ENCODE measurements around the gene GLRX5. TPM values are rescaled to one million over a fixed set of nuclear protein-coding genes. Genes with fewer than 3 reads are reported as not detected.
A peak's percentile ranks its signal among the peaks of the same experiment; 100 is the strongest.

The GLRX5 gene
- total RNA-seq, 1 donor from 2014 or later, result 39.4 TPM

DNA sequence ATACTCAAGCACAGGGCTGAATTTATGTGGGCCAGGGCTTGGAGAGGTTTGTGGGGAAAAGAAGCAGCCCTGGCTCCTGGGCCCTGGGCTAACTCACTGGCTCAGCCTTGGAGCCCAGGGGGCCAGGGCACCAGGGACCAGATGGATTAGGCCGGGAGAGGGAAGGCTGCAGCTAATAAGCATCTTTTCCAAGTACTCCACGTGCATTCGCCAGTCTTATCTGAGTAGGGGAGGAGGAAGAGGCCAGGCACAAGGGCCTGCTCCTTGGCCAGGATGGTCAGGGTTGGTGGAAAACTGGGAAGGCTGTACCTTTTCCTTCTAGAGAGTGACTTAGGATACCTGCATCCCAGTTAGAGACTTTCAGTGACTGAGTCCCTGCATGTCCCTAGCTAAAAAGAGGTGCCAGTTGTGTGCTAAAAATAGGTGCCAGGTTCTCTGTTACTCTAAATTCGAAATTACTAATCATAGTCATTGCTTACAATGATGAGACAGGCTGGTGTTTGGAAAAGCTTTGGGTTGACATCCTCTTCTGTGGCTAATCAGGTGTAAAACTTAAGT, 1.3 kb downstream of the GLRX5 start:
- Mint-ChIP-seq H3K4me1 (ENCODE audit: low read depth) (peaks cover 44% of the 10 kb centered on the region), H3K27me3 (ENCODE audit: low read depth) (no peaks in the 10 kb centered on the region), H3K27ac (peak overlapping the region; percentile 89), H3K4me3 (ENCODE audit: low read depth) (peak overlapping the region; percentile 98), H3K36me3 (ENCODE audit: low read depth) (peaks cover 33% of the 10 kb centered on the region), H3K9me3 (no peaks in the 10 kb centered on the region)
- no peak for DNase-seq (ENCODE audit: low spot score)
- intact Hi-C loops (cut with micrococcal nuclease), result no loop called here

DNA sequence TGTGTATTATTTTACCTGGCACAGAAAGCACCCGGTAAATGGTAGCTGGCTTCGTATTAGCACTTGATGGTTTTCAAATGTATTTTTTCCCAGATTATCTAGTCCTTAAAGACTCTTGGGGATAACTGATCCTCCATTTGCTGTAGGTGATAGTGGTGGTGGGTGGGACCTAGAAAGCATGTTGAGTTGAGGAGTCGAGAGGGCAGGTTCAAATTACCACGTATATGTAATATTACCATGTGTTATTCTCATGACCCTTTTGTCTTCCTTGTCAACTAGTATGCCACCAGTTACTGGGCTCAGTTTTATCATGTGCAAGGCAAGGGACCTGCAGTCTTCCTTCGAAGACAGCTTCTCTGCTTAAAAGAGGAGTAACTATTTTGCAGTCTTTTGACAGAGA, 1.8 kb downstream of the GLRX5 start:
- no peaks in the 10 kb centered on the region for H3K27me3 Mint-ChIP-seq (ENCODE audit: low read depth)
- H3K4me3 Mint-ChIP-seq (ENCODE audit: low read depth), result no peak overlapping the region
- no peaks in the 10 kb centered on the region for H3K9me3 Mint-ChIP-seq
- intact Hi-C loops (cut with micrococcal nuclease), result no loop called here
- peaks cover 28% of the 10 kb centered on the region for H3K36me3 Mint-ChIP-seq (ENCODE audit: low read depth)
- H3K27ac Mint-ChIP-seq, result no peak overlapping the region
- peaks cover 42% of the 10 kb centered on the region for H3K4me1 Mint-ChIP-seq (ENCODE audit: low read depth)
- DNase-seq (ENCODE audit: low spot score), result no peak

DNA sequence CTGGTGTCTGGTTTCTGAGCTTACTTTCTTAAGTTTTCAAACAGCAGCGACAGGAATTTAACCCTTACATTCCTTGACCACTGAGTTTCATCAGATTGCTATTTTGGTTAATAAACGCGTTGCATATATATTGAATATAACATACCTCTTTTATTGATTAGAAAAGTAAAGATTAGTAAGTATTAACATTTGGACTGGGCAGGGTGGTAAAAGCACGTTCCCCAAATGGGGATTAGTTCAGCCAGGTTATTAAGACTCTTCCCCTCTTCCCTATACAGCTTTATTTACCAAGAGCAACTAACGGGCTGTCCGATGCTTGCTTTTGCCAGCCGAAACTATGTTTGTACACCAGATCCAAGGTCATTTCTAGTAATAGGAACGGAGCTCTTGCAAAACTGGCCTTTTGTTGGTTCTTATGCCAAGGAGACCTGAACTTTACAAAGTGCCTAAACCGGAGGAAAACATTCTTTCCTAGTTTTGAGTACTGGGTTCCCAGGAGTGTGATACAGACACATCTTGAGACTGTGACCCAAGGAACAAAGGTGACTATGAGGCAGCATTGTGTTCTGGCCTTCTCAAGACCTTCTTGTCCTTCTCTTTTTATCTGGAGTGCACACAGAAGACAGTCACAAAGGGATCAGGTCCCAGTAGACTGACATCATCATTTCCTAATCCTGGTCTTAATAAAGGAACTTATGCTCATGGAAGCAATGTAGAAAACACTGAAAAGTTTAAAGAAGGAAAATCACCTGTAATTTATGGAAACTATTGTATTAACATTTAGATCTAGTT, 2.6 kb downstream of the GLRX5 start:
- no peak for DNase-seq (ENCODE audit: low spot score)
- Mint-ChIP-seq H3K4me3 (ENCODE audit: low read depth) (peak overlapping the region; percentile 52), H3K4me1 (ENCODE audit: low read depth) (peaks cover 35% of the 10 kb centered on the region), H3K36me3 (ENCODE audit: low read depth) (peaks cover 20% of the 10 kb centered on the region), H3K27ac (no peak overlapping the region), H3K9me3 (no peaks in the 10 kb centered on the region), H3K27me3 (ENCODE audit: low read depth) (no peaks in the 10 kb centered on the region)
- intact Hi-C loops (cut with micrococcal nuclease), result no loop called here

DNA sequence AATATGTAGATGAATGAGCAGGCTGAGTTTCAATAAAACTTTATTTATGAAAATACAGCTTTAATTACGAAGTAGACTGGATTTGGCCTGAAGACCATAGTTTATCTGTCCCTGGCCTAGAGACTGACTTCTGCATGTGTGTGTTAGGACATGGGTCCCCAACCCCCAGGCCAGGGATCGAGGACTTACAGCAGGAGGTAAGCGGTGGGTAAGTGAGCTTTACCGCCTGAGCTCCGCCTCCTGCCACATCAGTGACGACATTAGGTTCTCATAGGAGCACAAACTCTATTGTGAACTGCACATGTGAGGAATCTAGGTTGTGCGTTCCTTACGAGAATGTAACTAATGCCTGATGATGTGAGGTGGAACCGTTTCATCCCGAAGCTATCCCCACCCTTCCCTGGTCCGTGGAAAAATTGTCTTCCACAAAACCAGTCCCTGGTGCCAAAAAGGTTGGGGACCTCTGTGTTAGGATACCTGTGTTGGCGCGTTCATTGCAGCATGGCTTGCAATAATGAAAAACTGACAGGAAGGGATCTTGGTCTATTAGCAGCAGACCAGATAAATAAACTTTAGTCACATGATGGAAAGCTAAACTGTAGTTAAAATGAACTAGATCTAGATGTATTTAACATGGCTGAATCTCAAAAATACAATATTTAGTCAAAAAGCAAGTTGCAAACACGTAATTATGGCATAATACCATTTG, 4.1 kb downstream of the GLRX5 start:
- H3K27ac Mint-ChIP-seq, result no peak overlapping the region
- no peak for DNase-seq (ENCODE audit: low spot score)
- no peaks in the 10 kb centered on the region for H3K27me3 Mint-ChIP-seq (ENCODE audit: low read depth)
- H3K4me3 Mint-ChIP-seq (ENCODE audit: low read depth), result no peak overlapping the region
- peaks cover 6% of the 10 kb centered on the region for H3K36me3 Mint-ChIP-seq (ENCODE audit: low read depth)
- H3K9me3 Mint-ChIP-seq, result no peaks in the 10 kb centered on the region
- intact Hi-C loops (cut with micrococcal nuclease), result no loop called here
- H3K4me1 Mint-ChIP-seq (ENCODE audit: low read depth), result peaks cover 30% of the 10 kb centered on the region

DNA sequence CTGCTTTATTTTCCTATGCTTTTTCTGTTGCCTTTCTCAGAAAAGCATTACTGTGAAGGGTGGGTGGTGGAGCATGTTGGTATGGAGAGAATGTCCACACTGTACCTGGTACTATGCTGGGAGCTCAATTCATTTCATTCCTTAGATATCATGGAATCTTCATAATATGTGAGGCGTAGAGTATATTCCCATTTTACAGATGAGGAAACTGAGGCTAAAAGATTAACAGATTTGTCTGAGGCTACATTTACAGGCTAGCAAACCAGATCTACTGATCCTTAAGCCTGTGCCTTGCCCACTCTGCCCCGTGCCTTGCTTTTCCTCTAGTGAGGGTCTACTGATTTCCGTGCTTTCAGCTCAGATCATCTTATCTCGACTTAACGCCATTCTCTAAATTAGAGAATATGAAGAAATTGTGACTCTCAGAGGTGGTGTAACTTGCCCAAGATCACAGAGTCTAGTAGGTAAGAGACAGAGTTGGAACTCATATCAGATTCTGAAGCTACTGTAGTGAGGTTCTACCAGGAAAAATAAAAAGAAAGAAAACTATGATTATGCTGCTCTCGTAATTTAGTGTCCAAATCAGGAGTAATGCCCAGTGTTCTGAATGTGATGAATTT, 5.5 kb downstream of the GLRX5 start:
- intact Hi-C loops (cut with micrococcal nuclease), result no loop called here
- peaks cover 10% of the 10 kb centered on the region for H3K36me3 Mint-ChIP-seq (ENCODE audit: low read depth)
- H3K9me3 Mint-ChIP-seq, result no peaks in the 10 kb centered on the region
- no peaks in the 10 kb centered on the region for H3K27me3 Mint-ChIP-seq (ENCODE audit: low read depth)
- peaks cover 33% of the 10 kb centered on the region for H3K4me1 Mint-ChIP-seq (ENCODE audit: low read depth)
- no peak overlapping the region for H3K4me3 Mint-ChIP-seq (ENCODE audit: low read depth)
- no peak for DNase-seq (ENCODE audit: low spot score)
- no peak overlapping the region for H3K27ac Mint-ChIP-seq

DNA sequence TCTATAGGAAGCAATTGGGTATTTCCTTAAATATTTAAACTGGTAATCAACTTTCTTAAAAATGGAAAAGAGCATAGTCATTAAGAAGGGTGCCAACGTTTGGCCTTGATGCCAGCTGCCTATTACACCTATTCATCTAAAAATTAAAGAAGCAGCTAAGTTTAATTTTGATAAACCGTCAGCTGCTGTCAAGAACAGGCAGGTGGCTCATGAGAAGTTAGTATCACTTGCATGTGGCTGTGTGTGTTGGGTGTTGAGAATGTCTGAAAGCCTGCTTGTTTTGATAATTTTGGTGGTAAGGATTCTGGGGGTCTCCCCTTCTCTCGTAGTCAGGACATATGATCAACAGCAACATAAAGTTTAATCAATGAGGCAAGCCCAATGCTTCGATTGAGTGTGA, 6.5 kb downstream of the GLRX5 start:
- no peaks in the 10 kb centered on the region for H3K27me3 Mint-ChIP-seq (ENCODE audit: low read depth)
- no peak for DNase-seq (ENCODE audit: low spot score)
- peaks cover 29% of the 10 kb centered on the region for H3K4me1 Mint-ChIP-seq (ENCODE audit: low read depth)
- intact Hi-C loops (cut with micrococcal nuclease), result no loop called here
- H3K36me3 Mint-ChIP-seq (ENCODE audit: low read depth), result peaks cover 12% of the 10 kb centered on the region
- H3K4me3 Mint-ChIP-seq (ENCODE audit: low read depth), result no peak overlapping the region
- no peaks in the 10 kb centered on the region for H3K9me3 Mint-ChIP-seq
- no peak overlapping the region for H3K27ac Mint-ChIP-seq

DNA sequence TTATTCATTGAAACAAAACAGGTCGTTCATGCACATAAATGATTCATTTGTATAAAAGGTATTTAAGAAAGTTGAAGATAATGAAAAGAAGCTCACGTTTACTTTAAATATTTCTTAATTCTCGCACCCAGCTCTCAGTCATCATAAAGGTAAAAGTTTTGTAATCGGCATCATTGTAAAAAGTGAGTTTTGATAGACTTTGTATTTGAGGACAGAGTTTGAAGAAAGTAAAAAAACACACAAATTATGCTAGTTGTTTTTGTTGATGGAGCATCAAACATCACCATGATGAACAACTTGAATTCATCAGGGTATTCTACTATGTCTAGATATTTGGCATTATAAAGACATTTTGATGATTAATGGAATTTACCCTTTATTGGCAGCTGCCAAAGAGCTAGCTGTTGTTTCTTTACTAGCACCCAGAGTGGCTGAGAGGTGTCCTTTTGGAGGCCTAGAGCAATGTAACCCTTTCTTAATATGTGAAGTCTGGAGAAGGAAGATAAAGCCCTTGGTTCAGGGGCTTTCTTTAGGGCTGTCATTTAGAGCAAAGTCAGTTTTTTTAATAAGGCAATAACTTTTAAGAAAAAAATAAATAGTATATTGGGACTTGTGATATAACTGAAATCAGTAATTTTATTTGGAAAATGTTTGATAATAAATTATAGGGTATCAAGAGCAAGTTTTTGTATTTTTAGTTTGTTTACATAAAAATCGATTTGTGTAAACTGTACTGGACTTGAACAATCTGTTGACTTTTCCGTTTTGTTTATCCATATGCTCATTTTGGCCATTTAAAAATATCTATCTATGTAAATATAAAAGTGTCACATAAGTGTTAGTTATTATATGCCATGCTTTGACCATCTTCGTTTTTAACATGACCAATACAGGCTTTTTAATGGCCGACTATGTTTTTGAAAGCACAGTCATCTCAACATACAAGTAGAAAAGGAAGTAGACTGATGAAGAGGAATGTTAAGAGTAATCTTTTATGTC, 7.4 kb downstream of the GLRX5 start:
- Mint-ChIP-seq H3K9me3 (no peaks in the 10 kb centered on the region), H3K36me3 (ENCODE audit: low read depth) (peaks cover 12% of the 10 kb centered on the region), H3K4me1 (ENCODE audit: low read depth) (peaks cover 24% of the 10 kb centered on the region), H3K27me3 (ENCODE audit: low read depth) (no peaks in the 10 kb centered on the region), H3K27ac (no peak overlapping the region), H3K4me3 (ENCODE audit: low read depth) (no peak overlapping the region)
- DNase-seq (ENCODE audit: low spot score), result no peak
- intact Hi-C loops (cut with micrococcal nuclease), result no loop called here

DNA sequence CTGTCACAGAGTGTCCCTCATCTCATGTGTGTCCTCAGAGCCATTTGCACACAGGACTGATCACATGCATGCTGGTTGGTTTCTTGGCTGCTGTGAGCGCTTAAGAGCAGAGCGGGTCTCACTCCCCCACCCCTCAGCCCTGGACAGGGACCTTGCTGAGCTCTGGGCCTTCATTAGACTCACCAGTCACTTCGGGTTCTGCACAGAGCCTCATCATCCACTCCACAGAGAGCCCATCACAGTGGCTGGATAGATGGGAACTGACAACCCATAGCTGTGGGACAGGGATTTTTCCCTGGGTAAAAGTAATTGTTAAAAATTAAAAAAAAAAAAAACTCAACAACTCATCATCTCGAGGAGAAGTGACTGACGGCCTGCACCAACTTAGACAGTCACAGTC, 8.2 kb downstream of the GLRX5 start:
- DNase-seq (ENCODE audit: low spot score), result no peak
- peaks cover 19% of the 10 kb centered on the region for H3K4me1 Mint-ChIP-seq (ENCODE audit: low read depth)
- H3K4me3 Mint-ChIP-seq (ENCODE audit: low read depth), result no peak overlapping the region
- intact Hi-C loops (cut with micrococcal nuclease), result no loop called here
- H3K27ac Mint-ChIP-seq, result no peak overlapping the region
- no peaks in the 10 kb centered on the region for H3K9me3 Mint-ChIP-seq
- H3K27me3 Mint-ChIP-seq (ENCODE audit: low read depth), result no peaks in the 10 kb centered on the region
- H3K36me3 Mint-ChIP-seq (ENCODE audit: low read depth), result peaks cover 12% of the 10 kb centered on the region

DNA sequence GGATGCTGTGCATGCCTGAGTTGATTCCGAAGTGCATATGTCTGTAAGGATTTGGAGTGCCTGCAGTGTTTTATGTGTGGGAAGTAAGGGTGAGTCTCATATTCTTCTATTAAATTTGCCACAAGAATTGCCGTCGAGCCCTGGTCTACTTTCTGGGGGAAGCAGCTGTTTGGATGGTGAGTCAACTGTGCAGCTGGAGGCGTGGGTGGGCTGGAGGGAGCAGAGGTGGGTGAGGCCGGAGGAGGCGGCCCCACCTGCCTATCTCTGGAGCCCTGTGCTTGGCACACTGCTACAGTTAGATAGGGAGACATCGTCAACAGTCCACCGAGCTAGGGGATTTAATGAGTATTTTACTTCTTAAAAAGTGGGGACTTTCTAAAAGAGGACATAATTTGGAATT, 9.7 kb downstream of the GLRX5 start:
- intact Hi-C loops (cut with micrococcal nuclease), result no loop called here

DNA sequence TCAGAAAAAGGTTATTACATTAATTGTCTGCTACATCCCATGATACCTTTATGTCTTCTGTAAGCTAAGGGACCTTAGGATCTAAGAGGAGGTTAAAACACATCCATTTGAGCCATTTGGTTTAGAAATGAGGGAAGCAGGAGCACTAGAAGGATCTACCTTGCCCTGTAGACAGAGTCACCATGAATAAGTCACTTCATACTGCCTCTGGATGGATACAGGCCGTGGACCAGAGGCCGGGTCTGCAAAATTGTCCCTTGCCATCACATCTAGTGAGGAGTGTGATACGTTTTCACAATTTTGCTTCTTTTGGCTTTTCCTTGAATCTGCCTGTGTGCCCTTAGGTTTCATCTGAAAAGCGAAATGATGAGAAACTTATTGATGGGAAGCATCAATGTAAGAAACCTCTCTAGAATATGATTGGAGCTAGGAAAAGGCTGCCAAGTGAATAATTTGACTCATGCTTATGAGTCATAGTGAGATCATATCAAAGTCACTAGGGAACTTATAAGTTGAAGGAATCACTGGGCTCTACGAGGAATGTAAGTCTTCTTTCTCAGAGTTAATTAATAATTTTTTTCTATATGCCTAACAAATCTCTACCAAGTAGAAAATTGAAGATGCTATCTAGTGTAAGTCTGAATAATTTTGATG, 10.8 kb downstream of the GLRX5 start:
- Mint-ChIP-seq H3K27ac (no peak overlapping the region), H3K4me3 (ENCODE audit: low read depth) (no peak overlapping the region), H3K36me3 (ENCODE audit: low read depth) (peaks cover 12% of the 10 kb centered on the region), H3K27me3 (ENCODE audit: low read depth) (no peaks in the 10 kb centered on the region), H3K4me1 (ENCODE audit: low read depth) (peaks cover 10% of the 10 kb centered on the region), H3K9me3 (no peaks in the 10 kb centered on the region)
- intact Hi-C loops (cut with micrococcal nuclease), result no loop called here
- no peak for DNase-seq (ENCODE audit: low spot score)

More for the DNA sequence above, 9.7 kb downstream of the GLRX5 start:
- Mint-ChIP-seq H3K36me3 (ENCODE audit: low read depth) (peaks cover 12% of the 10 kb centered on the region), H3K4me3 (ENCODE audit: low read depth) (no peak overlapping the region), H3K27ac (no peak overlapping the region), H3K27me3 (ENCODE audit: low read depth) (no peaks in the 10 kb centered on the region), H3K9me3 (no peaks in the 10 kb centered on the region), H3K4me1 (ENCODE audit: low read depth) (peaks cover 12% of the 10 kb centered on the region)
- DNase-seq (ENCODE audit: low spot score), result no peak

DNA sequence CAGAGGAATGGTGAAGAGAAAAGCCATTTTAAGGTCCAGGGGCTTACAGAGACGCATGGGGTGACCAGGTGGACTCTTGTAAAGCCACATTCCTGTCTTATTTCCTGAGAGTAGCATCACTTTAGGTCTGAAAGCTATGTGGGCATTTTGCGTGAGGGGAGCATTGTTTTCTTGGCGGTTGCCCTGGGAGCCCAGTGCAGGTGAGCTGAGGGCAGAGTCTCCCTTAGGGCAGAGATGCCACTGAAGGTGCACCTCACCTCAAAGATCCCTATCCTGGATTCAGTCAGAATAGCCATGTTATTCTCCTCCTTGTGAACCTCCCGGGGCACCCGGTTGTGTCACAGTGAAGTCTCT, 12.4 kb downstream of the GLRX5 start:
- no peak overlapping the region for H3K4me3 Mint-ChIP-seq (ENCODE audit: low read depth)
- DNase-seq (ENCODE audit: low spot score), result no peak
- H3K27me3 Mint-ChIP-seq (ENCODE audit: low read depth), result no peaks in the 10 kb centered on the region
- H3K4me1 Mint-ChIP-seq (ENCODE audit: low read depth), result peaks cover 8% of the 10 kb centered on the region
- H3K36me3 Mint-ChIP-seq (ENCODE audit: low read depth), result peaks cover 12% of the 10 kb centered on the region
- intact Hi-C loops (cut with micrococcal nuclease), result no loop called here
- no peak overlapping the region for H3K27ac Mint-ChIP-seq
- no peaks in the 10 kb centered on the region for H3K9me3 Mint-ChIP-seq
